NCI-H748 treated with DMSO at 0.1 percent for 48 hours (cell line): ENCODE results near the gene ATP11A.

Source experiments
- DNase-seq: peaks from one replicate; lab custom pipeline; 2025; lab: John Stamatoyannopoulos, UW

The ATP11A gene

GRCh38 chr13:112743451-112744167 lies 53.8 kb downstream of the ATP11A start:
- DNase-seq, result no peak

GRCh38 chr13:112744168-112745021 lies 54.6 kb downstream of the ATP11A start:
- DNase-seq, result no peak

- DNase-seq, result no peak
These were observed 56.2 kb downstream of the ATP11A start for GRCh38 chr13:112746044-112746443.

GRCh38 chr13:112747256-112747655 lies 57.4 kb downstream of the ATP11A start:
- no peak for DNase-seq

GRCh38 chr13:112748947-112749735 lies 59.3 kb downstream of the ATP11A start:
- no peak for DNase-seq

GRCh38 chr13:112750570-112750969 lies 60.7 kb downstream of the ATP11A start:
- DNase-seq, result no peak

- no peak for DNase-seq
These were observed 61.8 kb downstream of the ATP11A start for GRCh38 chr13:112751617-112752016.

- DNase-seq, result no peak
These were observed 62.4 kb downstream of the ATP11A start for GRCh38 chr13:112752211-112752610.

GRCh38 chr13:112752711-112753541 lies 63.1 kb downstream of the ATP11A start:
- no peak for DNase-seq

GRCh38 chr13:112753833-112754232 lies 64.0 kb downstream of the ATP11A start:
- DNase-seq, result no peak

- DNase-seq, result no peak
These were observed 64.6 kb downstream of the ATP11A start for GRCh38 chr13:112754281-112755025.

GRCh38 chr13:112755331-112755730 lies 65.5 kb downstream of the ATP11A start:
- DNase-seq, result no peak

- no peak for DNase-seq
These were observed 66.2 kb downstream of the ATP11A start for GRCh38 chr13:112756081-112756480.

GRCh38 chr13:112756511-112756966 lies 66.7 kb downstream of the ATP11A start:
- no peak for DNase-seq

- DNase-seq, result peak; percentile 93
These were observed 67.3 kb downstream of the ATP11A start for GRCh38 chr13:112756967-112757758.

GRCh38 chr13:112757759-112758086 lies 67.9 kb downstream of the ATP11A start:
- no peak for DNase-seq

GRCh38 chr13:112759053-112759452 lies 69.2 kb downstream of the ATP11A start:
- DNase-seq, result no peak

GRCh38 chr13:112759827-112760226 lies 70.0 kb downstream of the ATP11A start:
- DNase-seq, result no peak

- no peak for DNase-seq
These were observed 70.6 kb downstream of the ATP11A start for GRCh38 chr13:112760435-112760834.

GRCh38 chr13:112760931-112761330 lies 71.1 kb downstream of the ATP11A start:
- DNase-seq, result no peak
